Upper lobe of left lung (tissue), 6 donors: ENCODE results near the gene LOXL4. TPM values are rescaled to one million over a fixed set of nuclear protein-coding genes. Genes with fewer than 3 reads are reported as not detected.

Experiments used
- ATAC-seq, 2 donors: fragments of 200-7000 bp; cut with Tn5 transposase; one replicate each; pipeline ENCODE4 v1.9.1; 2022; ENCODE audit warnings: mild to moderate bottlenecking in 2 of 2, moderate library complexity in 2 of 2; ENCODE audit not compliant: low FRiP score in 2 of 2
- DNase-seq, 2 donors: peaks; one replicate each; pipeline ENCODE4 v3.0.0-alpha.2; 2019 to 2020
- H3K27ac ChIP-seq, 4 donors: fragments of 200-600 bp; sonication (generic); one replicate each; pipeline ENCODE4 v1.5.1; 2016 to 2019
- H3K27me3 ChIP-seq, 4 donors: fragments of 200-600 bp; sonication (generic); one replicate each; pipeline ENCODE4 v1.5.1; 2017 to 2019
- H3K36me3 ChIP-seq, 4 donors: fragments of 200-600 bp; sonication (generic); one replicate each; pipeline ENCODE4 v1.5.1; 2016 to 2019
- H3K4me1 ChIP-seq, 4 donors: fragments of 200-600 bp; sonication (generic); one replicate each; pipeline ENCODE4 v1.5.1; 2018 to 2019
- H3K4me3 ChIP-seq, 4 donors: fragments of 200-600 bp; sonication (generic); one replicate each; pipeline ENCODE4 v1.5.1; 2017 to 2019; ENCODE audit warnings: mild to moderate bottlenecking in 2 of 4, moderate library complexity in 1 of 4
- H3K9me3 ChIP-seq, 4 donors: fragments of 200-600 bp; sonication (generic); one replicate each; pipeline ENCODE4 v1.5.1; 2018 to 2019
- EP300 ChIP-seq, 4 donors: sonication (generic); formaldehyde crosslinking; IDR thresholded peaks; one replicate each; pipeline ENCODE4 v1.5.1; 2017; ENCODE audit warnings: antibody characterized with exemption in 4 of 4, control low read depth in 2 of 4
- POLR2A ChIP-seq, 4 donors: fragments of 450-650 bp; IDR thresholded peaks; one replicate each; pipeline ENCODE4 v1.5.1; 2016 to 2017; ENCODE audit warnings: antibody characterized with exemption in 4 of 4, mild to moderate bottlenecking in 2 of 4
- POLR2AphosphoS5 ChIP-seq, 2 donors: sonication (generic); formaldehyde crosslinking; IDR thresholded peaks; one replicate each; pipeline ENCODE4 v1.5.1; 2017; ENCODE audit warnings: antibody characterized with exemption in 2 of 2
- WGBS, 2 donors: methylation state at CpG; one replicate each; pipeline ENCODE4 v1.1.5; 2017 to 2018; 5-methylcytosine and 5-hydroxymethylcytosine counted together
- total RNA-seq, 6 donors: library from RNA; depleted of rRNA in 4 of 6; stranded (reverse); fragments of >200 nt in 4 of 6; gene quantifications; one replicate each; pipeline versions ENCODE4 v1.1.0 to v1.2.1, GENCODE V29; 2016 to 2021
- TF ChIP-seq, protein P1 (sequence below), 6 experiments: fragments of 450-650 bp in 4 of 6; fragments of 200-600 bp in 2 of 6; sonication (generic) in 2 of 6; IDR thresholded peaks; one replicate each; pipeline ENCODE4 v1.5.1; 2016 to 2019; ENCODE audit warnings: antibody characterized with exemption in 6 of 6
- donor health status: DM: no; HTN: no; CAD: no; lungs with moderate emphysema.
- donor health status: DM: no; HTN: yes; CAD: no; lungs with severe emphysema.

LOXL4 gene
- total RNA-seq, 6 donors from 2014 or later: 3.9 to 6.8 (median 5.2) TPM

DNA sequence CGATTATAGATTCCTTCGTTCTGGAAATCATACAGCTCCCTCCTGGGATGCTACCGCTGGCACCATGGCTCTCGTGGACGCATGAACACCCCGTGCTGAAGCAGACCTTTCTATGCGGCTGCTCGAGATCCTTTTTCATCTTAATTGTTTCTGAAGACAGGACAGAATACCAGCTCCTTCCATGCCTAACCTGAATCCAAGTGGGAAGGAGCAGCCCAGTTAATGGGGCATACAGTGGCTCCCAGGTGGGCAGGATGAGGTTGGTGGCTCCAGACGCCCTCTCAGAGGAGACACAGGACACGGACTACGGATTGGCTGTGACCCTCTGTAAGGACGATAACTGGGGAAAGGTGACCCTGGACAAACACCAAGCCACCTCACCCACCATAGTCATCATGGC lies 18.4 kb upstream of the LOXL4 start:
- Histone ChIP-seq H3K36me3 (no peaks in the 10 kb centered on the region), H3K27ac (no peak overlapping the region), H3K4me3 (no peak overlapping the region), H3K9me3 (no peaks in the 10 kb centered on the region), H3K27me3 (no peaks in the 10 kb centered on the region), H3K4me1 (no peaks in the 10 kb centered on the region)
- 90 to 91% methylated on average over 12 of the region's 12 CpGs for WGBS, 2 donors
- DNase-seq (no peak), ATAC-seq (no peak)
- TF ChIP-seq POLR2A (IDR thresholded peaks at IDR 0.05) (no peak), EP300 (IDR thresholded peaks at IDR 0.05) (no peak), POLR2AphosphoS5 (IDR thresholded peaks at IDR 0.05) (no peak)
- TF ChIP-seq, protein P1, sequence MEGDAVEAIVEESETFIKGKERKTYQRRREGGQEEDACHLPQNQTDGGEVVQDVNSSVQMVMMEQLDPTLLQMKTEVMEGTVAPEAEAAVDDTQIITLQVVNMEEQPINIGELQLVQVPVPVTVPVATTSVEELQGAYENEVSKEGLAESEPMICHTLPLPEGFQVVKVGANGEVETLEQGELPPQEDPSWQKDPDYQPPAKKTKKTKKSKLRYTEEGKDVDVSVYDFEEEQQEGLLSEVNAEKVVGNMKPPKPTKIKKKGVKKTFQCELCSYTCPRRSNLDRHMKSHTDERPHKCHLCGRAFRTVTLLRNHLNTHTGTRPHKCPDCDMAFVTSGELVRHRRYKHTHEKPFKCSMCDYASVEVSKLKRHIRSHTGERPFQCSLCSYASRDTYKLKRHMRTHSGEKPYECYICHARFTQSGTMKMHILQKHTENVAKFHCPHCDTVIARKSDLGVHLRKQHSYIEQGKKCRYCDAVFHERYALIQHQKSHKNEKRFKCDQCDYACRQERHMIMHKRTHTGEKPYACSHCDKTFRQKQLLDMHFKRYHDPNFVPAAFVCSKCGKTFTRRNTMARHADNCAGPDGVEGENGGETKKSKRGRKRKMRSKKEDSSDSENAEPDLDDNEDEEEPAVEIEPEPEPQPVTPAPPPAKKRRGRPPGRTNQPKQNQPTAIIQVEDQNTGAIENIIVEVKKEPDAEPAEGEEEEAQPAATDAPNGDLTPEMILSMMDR (IDR thresholded peaks at IDR 0.05): no peak

DNA sequence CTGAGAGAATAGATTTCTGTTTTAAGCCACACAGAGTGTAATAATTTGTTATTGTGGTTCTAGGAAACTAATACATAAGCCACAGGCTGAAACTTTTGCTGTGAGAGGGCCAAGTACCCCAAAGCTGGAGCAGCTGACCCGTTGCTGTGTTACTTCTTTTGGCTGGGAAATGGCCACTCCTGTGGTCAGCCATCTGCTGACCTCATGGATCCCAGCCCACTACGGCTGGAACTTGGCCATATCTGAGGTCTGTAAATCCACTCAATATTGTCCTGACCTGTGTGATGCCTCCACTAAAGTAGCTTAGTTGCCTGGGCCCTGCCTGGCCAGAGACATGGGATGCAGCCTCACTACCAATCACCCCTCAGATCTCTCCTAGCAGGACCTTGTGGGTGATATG lies 17.4 kb upstream of the LOXL4 start:
- no peaks in the 10 kb centered on the region for H3K4me1 ChIP-seq
- 82% methylated on average over 2 of the region's 2 CpGs; no CpG with 5 or more reads in 1 of the 2 donors for WGBS, 2 donors
- no peak for TF ChIP-seq POLR2AphosphoS5 (IDR thresholded peaks at IDR 0.05)
- TF ChIP-seq, protein P1 (IDR thresholded peaks at IDR 0.05): no peak
- TF ChIP-seq EP300 (IDR thresholded peaks at IDR 0.05): no peak
- no peak for TF ChIP-seq POLR2A (IDR thresholded peaks at IDR 0.05)

DNA sequence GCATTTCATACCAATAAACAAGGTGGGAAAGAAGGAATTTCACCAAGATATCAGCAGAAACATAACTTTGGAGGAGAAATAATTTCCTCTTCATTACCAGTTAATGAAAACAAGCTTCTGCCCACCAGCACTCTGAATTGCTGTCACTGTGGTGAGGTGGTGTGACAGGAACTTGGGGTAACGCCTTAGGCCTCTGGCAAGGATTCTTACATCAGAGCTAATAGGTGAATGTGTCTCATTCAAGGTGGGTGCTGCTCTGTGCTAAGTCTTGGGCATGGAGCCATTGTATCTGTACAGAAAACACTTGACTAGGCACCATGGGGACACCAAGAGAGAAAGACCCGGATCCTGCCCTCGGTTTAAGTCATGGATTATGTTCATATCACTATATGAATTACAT lies 8.3 kb upstream of the LOXL4 start:
- H3K4me1 ChIP-seq: no peaks in the 10 kb centered on the region

More for the DNA sequence above, 17.4 kb upstream of the LOXL4 start:
- Histone ChIP-seq H3K4me3 (no peak overlapping the region), H3K36me3 (no peaks in the 10 kb centered on the region), H3K27me3 (no peaks in the 10 kb centered on the region), H3K27ac (no peak overlapping the region), H3K9me3 (no peaks in the 10 kb centered on the region)
- no peak for DNase-seq
- peak in 1 of 2 donors; percentile 39 for ATAC-seq

DNA sequence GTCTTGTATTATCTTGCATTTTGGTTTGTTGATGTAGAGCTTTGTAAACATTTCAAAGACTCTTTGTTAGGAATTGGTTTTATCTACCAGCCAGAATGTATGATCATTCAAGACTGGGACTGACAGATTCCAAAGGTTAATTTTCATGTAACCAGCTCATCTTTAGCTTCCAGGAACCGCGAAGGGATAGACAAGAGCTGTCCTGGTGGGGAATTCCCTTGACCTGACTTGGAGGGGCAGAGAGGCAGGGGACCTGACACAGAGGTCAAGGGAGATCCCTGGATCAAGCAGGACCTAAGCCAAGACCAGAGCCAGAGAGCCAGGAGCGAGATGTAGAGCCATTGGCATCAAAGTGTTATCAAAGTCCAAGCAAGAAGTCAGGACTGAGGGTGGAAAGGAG lies 6.6 kb upstream of the LOXL4 start:
- TF ChIP-seq, protein P1 (IDR thresholded peaks at IDR 0.05): no peak
- no peak for TF ChIP-seq EP300 (IDR thresholded peaks at IDR 0.05)
- TF ChIP-seq POLR2AphosphoS5 (IDR thresholded peaks at IDR 0.05): no peak

More for the DNA sequence above, 8.3 kb upstream of the LOXL4 start:
- 75 to 93% methylated on average over 3 of the region's 3 CpGs for WGBS, 2 donors
- H3K9me3 ChIP-seq: no peaks in the 10 kb centered on the region
- DNase-seq: no peak
- ATAC-seq: no peak
- no peak overlapping the region for H3K27ac ChIP-seq
- TF ChIP-seq POLR2A (IDR thresholded peaks at IDR 0.05): no peak
- TF ChIP-seq, protein P1 (IDR thresholded peaks at IDR 0.05): no peak
- no peak for TF ChIP-seq POLR2AphosphoS5 (IDR thresholded peaks at IDR 0.05)
- TF ChIP-seq EP300 (IDR thresholded peaks at IDR 0.05): no peak
- no peak overlapping the region for H3K4me3 ChIP-seq
- H3K36me3 ChIP-seq: no peaks in the 10 kb centered on the region
- no peaks in the 10 kb centered on the region for H3K27me3 ChIP-seq

More for the DNA sequence above, 6.6 kb upstream of the LOXL4 start:
- Histone ChIP-seq H3K36me3 (no peaks in the 10 kb centered on the region), H3K9me3 (no peaks in the 10 kb centered on the region), H3K27me3 (no peaks in the 10 kb centered on the region), H3K4me3 (no peak overlapping the region), H3K27ac (no peak overlapping the region), H3K4me1 (peaks cover 4 to 7% (median 6%) of the 10 kb centered on the region in 4 donors)
- no peak for DNase-seq
- WGBS, 2 donors: 86 to 97% methylated on average over 3 of the region's 3 CpGs
- no peak for ATAC-seq
